ENCODE data around the gene AIF1. TPM values are rescaled to one million over a fixed set of nuclear protein-coding genes. Genes with fewer than 3 reads are reported as not detected.

Gene AIF1
- total and polyA plus RNA-seq, 2 donors from 2014 or later = 44.1 to 121 TPM

DNA sequence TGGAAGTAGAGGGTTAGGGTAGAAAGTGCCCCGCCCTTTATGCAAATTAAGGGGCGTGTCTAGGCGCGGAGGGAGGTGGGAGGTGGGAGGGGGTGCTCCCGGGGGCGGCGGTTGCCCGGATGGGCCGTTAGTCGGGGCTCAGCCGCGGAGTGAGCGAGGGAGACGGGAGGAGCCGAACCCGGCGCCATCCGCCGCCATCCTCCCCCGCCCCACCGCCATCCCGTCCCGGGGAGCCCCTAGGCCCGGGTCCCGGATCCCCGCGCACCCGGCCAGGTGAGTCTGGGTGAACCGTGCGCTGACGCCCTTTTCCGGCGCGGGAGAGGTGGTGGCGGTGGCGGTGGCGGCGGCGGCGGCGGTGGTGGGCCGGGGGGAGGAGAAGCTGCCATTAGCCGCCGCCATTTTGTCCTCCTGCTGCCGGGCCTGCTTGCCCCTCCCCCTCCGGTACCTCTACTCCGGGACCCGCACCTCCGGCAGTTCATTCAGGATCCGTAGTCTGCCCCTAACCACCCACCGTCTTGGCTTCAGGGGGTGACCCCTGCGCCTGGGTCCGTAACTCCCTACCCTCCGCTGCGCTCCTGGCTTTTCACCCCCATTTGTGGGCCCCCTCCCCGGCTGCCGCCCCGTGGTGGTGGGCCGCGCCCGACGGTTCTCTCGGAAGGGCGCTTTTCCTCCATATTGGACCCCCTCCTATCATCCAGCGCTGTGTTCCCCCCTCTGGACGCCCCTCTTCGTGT is 5.7 kb downstream of the AIF1 start, which contains the start of gene PRRC2A:
Gene PRRC2A, plus strand, starts transcription at position 130 of the 734 bp plus-strand sequence. CDS start 2,075 bp downstream, outside the sequence.
- DNase-seq (peak in 3 of 5 donors; percentile 64 to 98 (median 83)), FAIRE-seq (no peak)
- TF ChIP-seq, protein P1, sequence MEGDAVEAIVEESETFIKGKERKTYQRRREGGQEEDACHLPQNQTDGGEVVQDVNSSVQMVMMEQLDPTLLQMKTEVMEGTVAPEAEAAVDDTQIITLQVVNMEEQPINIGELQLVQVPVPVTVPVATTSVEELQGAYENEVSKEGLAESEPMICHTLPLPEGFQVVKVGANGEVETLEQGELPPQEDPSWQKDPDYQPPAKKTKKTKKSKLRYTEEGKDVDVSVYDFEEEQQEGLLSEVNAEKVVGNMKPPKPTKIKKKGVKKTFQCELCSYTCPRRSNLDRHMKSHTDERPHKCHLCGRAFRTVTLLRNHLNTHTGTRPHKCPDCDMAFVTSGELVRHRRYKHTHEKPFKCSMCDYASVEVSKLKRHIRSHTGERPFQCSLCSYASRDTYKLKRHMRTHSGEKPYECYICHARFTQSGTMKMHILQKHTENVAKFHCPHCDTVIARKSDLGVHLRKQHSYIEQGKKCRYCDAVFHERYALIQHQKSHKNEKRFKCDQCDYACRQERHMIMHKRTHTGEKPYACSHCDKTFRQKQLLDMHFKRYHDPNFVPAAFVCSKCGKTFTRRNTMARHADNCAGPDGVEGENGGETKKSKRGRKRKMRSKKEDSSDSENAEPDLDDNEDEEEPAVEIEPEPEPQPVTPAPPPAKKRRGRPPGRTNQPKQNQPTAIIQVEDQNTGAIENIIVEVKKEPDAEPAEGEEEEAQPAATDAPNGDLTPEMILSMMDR (IDR thresholded peaks at IDR 0.05; ENCODE audit: borderline replicate concordance, extremely low read depth, insufficient read depth) = no peak
- peak within 1 kb of the TSS; percentile 95 to 99 for H3K27ac ChIP-seq (ENCODE audit: low read depth in 2 of 2, low read length in 2 of 2)
- H3K36me3 ChIP-seq (ENCODE audit: control insufficient read depth in 2 of 3, insufficient read depth in 3 of 3, low read length in 3 of 3) = peaks cover 13 to 24% (median 21%) of the 10 kb centered on the region in 3 donors
- peak within 1 kb of the TSS; percentile 68 to 97 (median 85) for H3K9ac ChIP-seq (ENCODE audit: low read length in 3 of 3)
- H3K27me3 ChIP-seq (ENCODE audit: control insufficient read depth, insufficient read depth, low read length) = no peaks in the 10 kb centered on the region
- intact Hi-C loops (cut with DNase I) = no loop called here
- H3K4me1 ChIP-seq (ENCODE audit: control insufficient read depth in 2 of 3, insufficient read depth in 2 of 3, low read depth in 1 of 3, low read length in 3 of 3) = peaks cover 0 to 13% (median 4%) of the 10 kb centered on the region in 3 donors
- no peaks in the 10 kb centered on the region for H3K9me3 ChIP-seq (ENCODE audit: control insufficient read depth in 2 of 3, insufficient read depth in 1 of 3, low read length in 3 of 3)
- peak within 1 kb of the TSS; percentile 76 to 87 (median 85) for H3K4me3 ChIP-seq (ENCODE audit: low read length in 3 of 3)

DNA sequence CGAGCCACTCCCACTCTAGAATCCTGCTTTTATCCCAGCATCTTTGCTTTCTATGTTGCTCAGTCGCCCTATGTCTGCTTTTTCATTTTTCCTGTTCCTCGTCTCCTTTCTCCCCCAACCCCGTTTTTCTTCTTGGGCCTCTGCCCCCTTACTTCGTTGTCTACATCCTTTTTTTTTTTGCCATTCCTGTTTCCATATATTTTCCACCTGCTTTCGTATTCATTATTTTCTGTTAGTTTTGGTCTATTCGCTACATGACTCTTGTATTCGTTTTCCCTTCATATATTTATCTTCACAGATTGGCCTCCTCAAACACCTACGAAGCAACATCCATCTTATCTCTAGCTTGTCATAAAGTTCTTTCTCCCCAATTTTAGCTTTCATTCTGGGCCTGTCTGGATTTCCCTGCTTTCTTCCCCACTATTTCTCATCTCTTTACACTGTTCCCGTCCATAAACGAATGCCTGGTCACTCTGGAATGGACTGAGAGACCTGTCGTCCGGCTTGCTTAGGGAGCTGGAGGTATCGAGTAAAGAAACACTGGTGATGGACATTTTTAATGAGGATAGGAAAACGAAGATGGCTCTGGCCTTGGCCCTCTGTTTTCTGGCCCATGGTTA is 6.4 kb downstream of the AIF1 start:
- peak overlapping the region; percentile 52 to 97 (median 85) for H3K9ac ChIP-seq (ENCODE audit: low read length in 3 of 3)
- H3K9me3 ChIP-seq (ENCODE audit: control insufficient read depth in 2 of 3, insufficient read depth in 1 of 3, low read length in 3 of 3) = no peaks in the 10 kb centered on the region
- peak in 2 of 5 donors; percentile 34 to 38 for DNase-seq
- peaks cover 18 to 30% (median 26%) of the 10 kb centered on the region in 3 donors for H3K36me3 ChIP-seq (ENCODE audit: control insufficient read depth in 2 of 3, insufficient read depth in 3 of 3, low read length in 3 of 3)
- FAIRE-seq = no peak
- TF ChIP-seq, protein P1 (IDR thresholded peaks at IDR 0.05; ENCODE audit: borderline replicate concordance, extremely low read depth, insufficient read depth) = no peak
- H3K4me1 ChIP-seq (ENCODE audit: control insufficient read depth in 2 of 3, insufficient read depth in 2 of 3, low read depth in 1 of 3, low read length in 3 of 3) = peaks cover 0 to 13% (median 4%) of the 10 kb centered on the region in 3 donors
- H3K27ac ChIP-seq (ENCODE audit: low read depth in 2 of 2, low read length in 2 of 2) = peak overlapping the region; percentile 93 to 96
- intact Hi-C loops (cut with DNase I) = no loop called here
- H3K4me3 ChIP-seq (ENCODE audit: low read length in 3 of 3) = peak overlapping the region; percentile 62 to 87 (median 85)
- H3K27me3 ChIP-seq (ENCODE audit: control insufficient read depth, insufficient read depth, low read length) = no peaks in the 10 kb centered on the region

DNA sequence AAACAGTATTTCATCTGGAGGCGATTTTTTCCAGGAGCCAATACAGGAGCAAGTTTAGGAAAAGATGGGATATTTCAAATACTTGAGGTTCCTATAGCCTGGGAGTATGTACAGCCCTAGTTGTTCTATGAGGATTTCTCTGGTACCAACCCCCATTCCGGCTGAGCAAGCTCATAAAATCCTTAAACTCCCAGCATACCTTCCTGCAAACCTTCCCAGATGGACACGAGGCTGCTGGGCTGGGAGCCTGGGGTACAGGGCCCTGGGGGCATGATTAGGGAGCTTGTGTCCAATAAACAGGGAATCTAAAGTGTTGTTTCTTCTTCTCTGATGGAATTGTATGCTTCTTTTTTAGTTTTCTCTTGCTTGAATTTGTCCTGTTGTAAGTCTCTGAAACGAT is 7.0 kb downstream of the AIF1 start:
- no peaks in the 10 kb centered on the region for H3K27me3 ChIP-seq (ENCODE audit: control insufficient read depth, insufficient read depth, low read length)
- H3K36me3 ChIP-seq (ENCODE audit: control insufficient read depth in 2 of 3, insufficient read depth in 3 of 3, low read length in 3 of 3) = peaks cover 19 to 36% (median 29%) of the 10 kb centered on the region in 3 donors
- peak overlapping the region in 1 of 2 donors; percentile 7 for H3K27ac ChIP-seq (ENCODE audit: low read depth in 2 of 2, low read length in 2 of 2)
- H3K4me3 ChIP-seq (ENCODE audit: low read length in 3 of 3) = peak overlapping the region; percentile 62 to 87 (median 85)
- intact Hi-C loops (cut with DNase I) = no loop called here
- H3K9me3 ChIP-seq (ENCODE audit: control insufficient read depth in 2 of 3, insufficient read depth in 1 of 3, low read length in 3 of 3) = no peaks in the 10 kb centered on the region
- FAIRE-seq = no peak
- TF ChIP-seq, protein P1 (IDR thresholded peaks at IDR 0.05; ENCODE audit: borderline replicate concordance, extremely low read depth, insufficient read depth) = no peak
- peak overlapping the region; percentile 52 to 97 (median 85) for H3K9ac ChIP-seq (ENCODE audit: low read length in 3 of 3)
- peaks cover 0 to 13% (median 4%) of the 10 kb centered on the region in 3 donors for H3K4me1 ChIP-seq (ENCODE audit: control insufficient read depth in 2 of 3, insufficient read depth in 2 of 3, low read depth in 1 of 3, low read length in 3 of 3)
- peak in 2 of 5 donors; percentile 52 to 66 for DNase-seq

Data from kidney (tissue), 14 donors.